Esophagus muscularis mucosa (tissue), 4 donors: Measurements from ENCODE around the gene BRSK1. TPM values are rescaled to one million over a fixed set of nuclear protein-coding genes. Genes with fewer than 3 reads are reported as not detected.
A peak's percentile ranks its signal among the peaks of the same experiment; 100 is the strongest.

ENCODE experiments used
- DNase-seq: peaks from one replicate; pipeline ENCODE4 v3.0.0-alpha.2; 2017; ENCODE audit errors: extremely low spot score
- H3K27ac ChIP-seq, 4 donors: fragments of 200-600 bp; sonication (generic); replicated peaks in 1 of 4; 1 replicate in 3 of 4; 2 replicates in 1 of 4; pipeline ENCODE4 v1.5.1; 2016 to 2019; ENCODE audit warnings: mild to moderate bottlenecking in 1 of 4
- H3K27me3 ChIP-seq, 4 donors: fragments of 200-600 bp; sonication (generic); one replicate each; pipeline versions ENCODE4 v1.5.1 to v1.6.0; 2016 to 2019
- H3K36me3 ChIP-seq, 4 donors: fragments of 200-600 bp; sonication (generic); one replicate each; pipeline ENCODE4 v1.5.1; 2016 to 2019
- H3K4me1 ChIP-seq, 4 donors: fragments of 200-600 bp; sonication (generic); one replicate each; pipeline ENCODE4 v1.5.1; 2016 to 2019
- H3K4me3 ChIP-seq, 4 donors: fragments of 200-600 bp; sonication (generic); 1 replicate in 2 of 4; 2 replicates in 2 of 4; pipeline ENCODE4 v1.5.1; 2016 to 2019; ENCODE audit warnings: mild to moderate bottlenecking in 4 of 4, moderate library complexity in 1 of 4
- H3K9me3 ChIP-seq, 4 donors: fragments of 200-600 bp; sonication (generic); 1 replicate in 3 of 4; 2 replicates in 1 of 4; pipeline ENCODE4 v1.5.1; 2016 to 2019
- CTCF ChIP-seq, 3 experiments: fragments of 200-600 bp in 2 of 3; fragments of 450-650 bp in 1 of 3; sonication (generic) in 2 of 3; IDR thresholded peaks; one replicate each; pipeline ENCODE4 v1.5.1; 2017 to 2019; ENCODE audit warnings: antibody characterized with exemption in 3 of 3, mild to moderate bottlenecking in 2 of 3, moderate library complexity in 1 of 3
- EP300 ChIP-seq: sonication (generic); formaldehyde crosslinking; IDR thresholded peaks from one replicate; pipeline ENCODE4 v1.6.1; 2017; ENCODE audit warnings: antibody characterized with exemption
- POLR2A ChIP-seq: fragments of 450-650 bp; IDR thresholded peaks from one replicate; pipeline ENCODE4 v1.6.1; 2017; ENCODE audit warnings: antibody characterized with exemption, moderate library complexity, mild to moderate bottlenecking, low read depth
- POLR2AphosphoS5 ChIP-seq, 2 donors: sonication (generic); formaldehyde crosslinking; IDR thresholded peaks; one replicate each; pipeline ENCODE4 v1.6.1; 2017; ENCODE audit warnings: antibody characterized with exemption in 2 of 2
- whole genome bisulfite sequencing: methylation state at CpG from one replicate; pipeline ENCODE4 v1.1.5; 2018; 5-methylcytosine and 5-hydroxymethylcytosine counted together
- intact Hi-C: fragments of 100-400 bp; cut with DNase I; formaldehyde crosslinking; loops from one replicate; pipeline ENCODE4 v1.15.1; 2023
- total RNA-seq, 4 donors: library from RNA; depleted of rRNA; stranded (reverse); fragments of >200 nt; gene quantifications; one replicate each; pipeline versions ENCODE4 v1.1.0 to v1.2.1, GENCODE V29; 2016

BRSK1 gene
- total RNA-seq, 4 donors from 2014 or later, result 3.3 to 16.9 (median 6.7) TPM

- no peaks in the 10 kb centered on the region for H3K9me3 ChIP-seq
- H3K4me3 ChIP-seq, result peak overlapping the region; percentile 25 to 39 (median 26)
- no peak for DNase-seq
- intact Hi-C loops, result no loop called here
- TF ChIP-seq POLR2AphosphoS5 (IDR thresholded peaks at IDR 0.05), result no peak
- no peak for TF ChIP-seq CTCF (IDR thresholded peaks at IDR 0.05)
- TF ChIP-seq POLR2A, result no peak
- TF ChIP-seq EP300, result no peak
- peak overlapping the region; percentile 34 to 56 (median 49) for H3K27ac ChIP-seq
- peaks cover 62 to 91% (median 82%) of the 10 kb centered on the region in 4 donors for H3K4me1 ChIP-seq
- WGBS, result 55% methylated on average over 21 of the region's 23 CpGs
- peaks cover 0 to 14% (median 4%) of the 10 kb centered on the region in 4 donors for H3K36me3 ChIP-seq
- no peaks in the 10 kb centered on the region for H3K27me3 ChIP-seq
These were observed 29.8 kb upstream of the BRSK1 start for GRCh38 chr19:55253842-55254624.

- Histone ChIP-seq H3K4me1 (peaks cover 61 to 88% (median 79%) of the 10 kb centered on the region in 4 donors), H3K27ac (peak overlapping the region; percentile 34 to 56 (median 49)), H3K9me3 (no peaks in the 10 kb centered on the region), H3K4me3 (peak overlapping the region; percentile 25 to 39 (median 26)), H3K27me3 (no peaks in the 10 kb centered on the region), H3K36me3 (peaks cover 0 to 12% (median 4%) of the 10 kb centered on the region in 4 donors)
- intact Hi-C loops, result no loop called here
- TF ChIP-seq POLR2AphosphoS5 (IDR thresholded peaks at IDR 0.05) (no peak), CTCF (IDR thresholded peaks at IDR 0.05) (no peak), EP300 (no peak), POLR2A (no peak)
- WGBS, result 75% methylated on average over 3 of the region's 6 CpGs
- DNase-seq, result no peak
These were observed 29.2 kb upstream of the BRSK1 start for GRCh38 chr19:55254625-55254977.

GRCh38 chr19:55255618-55256423 is 28.0 kb upstream of the BRSK1 start:
- TF ChIP-seq EP300 (no peak), POLR2A (no peak), CTCF (IDR thresholded peaks at IDR 0.05) (no peak), POLR2AphosphoS5 (IDR thresholded peaks at IDR 0.05) (no peak)
- intact Hi-C loops, result loop anchor here (5.0 kb wide), 1 partner anchor 39 kb away; no protein-coding TSS in a partner anchor
- WGBS, result 69% methylated on average over 10 of the region's 17 CpGs
- H3K27me3 ChIP-seq, result no peaks in the 10 kb centered on the region
- H3K36me3 ChIP-seq, result peaks cover 0 to 4% (median 0%) of the 10 kb centered on the region in 4 donors
- no peak for DNase-seq
- H3K9me3 ChIP-seq, result no peaks in the 10 kb centered on the region
- peaks cover 65 to 84% (median 82%) of the 10 kb centered on the region in 4 donors for H3K4me1 ChIP-seq
- H3K27ac ChIP-seq, result peak overlapping the region in 2 of 4 donors; percentile 25 to 42
- H3K4me3 ChIP-seq, result peak overlapping the region in 1 of 4 donors; percentile 19

- Histone ChIP-seq H3K4me3 (peak overlapping the region; percentile 94 to 99 (median 98)), H3K36me3 (peaks cover 0 to 4% (median 0%) of the 10 kb centered on the region in 4 donors), H3K27me3 (no peaks in the 10 kb centered on the region), H3K27ac (peak overlapping the region in 2 of 4 donors; percentile 90 to 93), H3K9me3 (no peaks in the 10 kb centered on the region), H3K4me1 (peaks cover 57 to 74% (median 73%) of the 10 kb centered on the region in 4 donors)
- 44% methylated on average over 22 of the region's 22 CpGs for WGBS
- DNase-seq, result no peak
- TF ChIP-seq POLR2AphosphoS5 (IDR thresholded peaks at IDR 0.05) (no peak), POLR2A (no peak)
- intact Hi-C loops, result loop anchor here (5.0 kb wide), 1 partner anchor 40 kb away; no protein-coding TSS in a partner anchor
These were observed 27.0 kb upstream of the BRSK1 start for GRCh38 chr19:55256562-55257460.
